Thoracic aorta (tissue), 2 donors: ENCODE measurements around the gene HMG20A. TPM values are rescaled to one million over a fixed set of nuclear protein-coding genes. Genes with fewer than 3 reads are reported as not detected.

Source experiments
- ATAC-seq: fragments of 150-250 bp; one replicate; pipeline ENCODE4 v1.8.0; 2017; ENCODE audit warnings: low read depth; ENCODE audit not compliant: insufficient number of reproducible peaks, low FRiP score
- DNase-seq: peaks from one replicate; pipeline ENCODE4 v3.0.0-alpha.2; 2020; ENCODE audit warnings: low spot score
- H3K27ac ChIP-seq, 2 donors: fragments of 200-600 bp; sonication (generic); 1 replicate in 1 of 2; 2 replicates in 1 of 2; pipeline ENCODE4 v1.5.1; 2016; ENCODE audit warnings: mild to moderate bottlenecking in 2 of 2, moderate library complexity in 2 of 2
- H3K27me3 ChIP-seq: fragments of 200-600 bp; sonication (generic); replicated peaks from 2 replicates; pipeline ENCODE4 v1.6.0; 2016; ENCODE audit warnings: mild to moderate bottlenecking; ENCODE audit not compliant: insufficient read depth
- H3K36me3 ChIP-seq: fragments of 200-600 bp; sonication (generic); one replicate; pipeline ENCODE4 v1.5.1; 2016
- H3K4me1 ChIP-seq, 2 donors: fragments of 200-600 bp; sonication (generic); 1 replicate in 1 of 2; 2 replicates in 1 of 2; pipeline versions ENCODE4 v1.5.1 to v1.6.0; 2016; ENCODE audit warnings: low read depth in 2 of 2, mild to moderate bottlenecking in 1 of 2; ENCODE audit not compliant: control insufficient read depth in 1 of 2
- H3K4me3 ChIP-seq: fragments of 200-600 bp; sonication (generic); 2 replicates; pipeline ENCODE4 v1.5.1; 2016; ENCODE audit warnings: mild to moderate bottlenecking
- H3K9me3 ChIP-seq: fragments of 200-600 bp; sonication (generic); 2 replicates; pipeline ENCODE4 v1.5.1; 2016
- total RNA-seq, 2 donors: library from RNA; depleted of rRNA; stranded (reverse); fragments of >200 nt; gene quantifications; one replicate each; pipeline versions ENCODE4 v1.1.0 to v1.2.3, GENCODE V29; 2016
- TF ChIP-seq, protein P1 (sequence below): fragments of 200-600 bp; sonication (generic); IDR thresholded peaks from one replicate; pipeline ENCODE4 v1.5.1; 2019; ENCODE audit warnings: antibody characterized with exemption

The HMG20A gene
- total RNA-seq, 2 donors from 2014 or later: 25.7 to 47.3 TPM

DNA sequence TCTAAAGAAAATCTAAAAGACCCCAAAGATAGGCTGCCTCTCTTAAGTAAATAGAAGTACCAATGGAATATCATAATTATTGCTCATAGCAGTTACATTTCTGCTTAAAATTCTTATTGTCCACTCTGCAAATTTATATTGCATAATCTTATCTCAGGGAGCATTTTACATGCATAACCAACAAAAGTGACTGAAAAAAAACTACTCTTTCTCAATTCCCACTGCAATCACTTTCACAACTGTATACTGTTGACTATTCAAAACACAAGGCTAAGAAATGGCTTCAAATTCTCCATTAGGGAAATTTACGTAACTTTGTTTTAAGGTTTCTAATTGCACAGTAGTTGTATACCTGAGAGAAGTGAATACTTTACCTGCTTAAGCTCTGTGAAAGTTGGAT lies 56.3 kb downstream of the HMG20A start:
- Histone ChIP-seq H3K27ac (no peak overlapping the region), H3K27me3 (no peaks in the 10 kb centered on the region), H3K9me3 (no peaks in the 10 kb centered on the region), H3K36me3 (peaks cover 15% of the 10 kb centered on the region), H3K4me3 (no peak overlapping the region), H3K4me1 (peaks cover 4 to 6% of the 10 kb centered on the region in 2 donors)
- DNase-seq: no peak
- no peak for ATAC-seq
- TF ChIP-seq, protein P1, sequence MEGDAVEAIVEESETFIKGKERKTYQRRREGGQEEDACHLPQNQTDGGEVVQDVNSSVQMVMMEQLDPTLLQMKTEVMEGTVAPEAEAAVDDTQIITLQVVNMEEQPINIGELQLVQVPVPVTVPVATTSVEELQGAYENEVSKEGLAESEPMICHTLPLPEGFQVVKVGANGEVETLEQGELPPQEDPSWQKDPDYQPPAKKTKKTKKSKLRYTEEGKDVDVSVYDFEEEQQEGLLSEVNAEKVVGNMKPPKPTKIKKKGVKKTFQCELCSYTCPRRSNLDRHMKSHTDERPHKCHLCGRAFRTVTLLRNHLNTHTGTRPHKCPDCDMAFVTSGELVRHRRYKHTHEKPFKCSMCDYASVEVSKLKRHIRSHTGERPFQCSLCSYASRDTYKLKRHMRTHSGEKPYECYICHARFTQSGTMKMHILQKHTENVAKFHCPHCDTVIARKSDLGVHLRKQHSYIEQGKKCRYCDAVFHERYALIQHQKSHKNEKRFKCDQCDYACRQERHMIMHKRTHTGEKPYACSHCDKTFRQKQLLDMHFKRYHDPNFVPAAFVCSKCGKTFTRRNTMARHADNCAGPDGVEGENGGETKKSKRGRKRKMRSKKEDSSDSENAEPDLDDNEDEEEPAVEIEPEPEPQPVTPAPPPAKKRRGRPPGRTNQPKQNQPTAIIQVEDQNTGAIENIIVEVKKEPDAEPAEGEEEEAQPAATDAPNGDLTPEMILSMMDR: no peak

DNA sequence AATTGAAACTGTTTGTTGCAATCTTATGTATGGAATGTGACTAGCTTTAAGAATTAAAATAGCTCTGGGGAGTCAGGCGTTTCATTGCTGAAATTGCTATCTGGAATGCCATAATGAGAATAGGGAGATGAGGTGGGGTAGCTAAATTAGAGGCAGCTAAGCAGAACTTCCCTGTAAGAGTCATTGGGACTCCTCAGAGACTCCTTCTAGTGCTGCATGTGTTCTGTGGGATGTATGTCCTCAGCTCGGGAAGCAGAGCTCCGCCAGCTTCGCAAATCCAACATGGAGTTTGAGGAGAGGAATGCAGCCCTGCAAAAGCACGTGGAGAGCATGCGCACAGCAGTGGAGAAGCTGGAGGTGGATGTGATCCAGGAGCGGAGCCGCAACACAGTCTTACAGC lies 57.4 kb downstream of the HMG20A start:
- no peaks in the 10 kb centered on the region for H3K9me3 ChIP-seq
- no peak for DNase-seq
- TF ChIP-seq, protein P1: no peak
- no peaks in the 10 kb centered on the region for H3K27me3 ChIP-seq
- no peak for ATAC-seq
- H3K27ac ChIP-seq: no peak overlapping the region
- peaks cover 10% of the 10 kb centered on the region for H3K36me3 ChIP-seq
- H3K4me1 ChIP-seq: peaks cover 12 to 13% of the 10 kb centered on the region in 2 donors
- H3K4me3 ChIP-seq: no peak overlapping the region

DNA sequence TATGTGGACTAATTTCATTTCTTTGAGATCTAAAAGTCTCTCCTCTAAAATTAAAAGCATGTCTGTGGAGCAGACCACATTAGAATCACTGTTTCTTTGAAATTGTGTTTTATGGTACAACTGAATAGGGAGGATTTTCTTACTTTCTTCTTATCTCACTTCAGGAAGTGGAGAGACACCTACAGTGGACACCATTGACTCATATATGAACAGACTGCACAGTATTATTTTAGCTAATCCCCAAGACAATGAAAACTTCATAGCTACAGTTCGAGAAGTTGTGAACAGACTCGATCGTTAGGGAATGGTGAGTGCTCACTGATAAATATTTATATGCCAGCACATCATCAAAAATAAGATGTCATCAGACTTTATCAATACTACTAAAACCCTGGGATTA lies 58.3 kb downstream of the HMG20A start:
- H3K27ac ChIP-seq: no peak overlapping the region
- TF ChIP-seq, protein P1: no peak
- DNase-seq (no peak), ATAC-seq (no peak)
- no peaks in the 10 kb centered on the region for H3K27me3 ChIP-seq
- peaks cover 12 to 13% of the 10 kb centered on the region in 2 donors for H3K4me1 ChIP-seq
- peaks cover 11% of the 10 kb centered on the region for H3K36me3 ChIP-seq
- H3K9me3 ChIP-seq: no peaks in the 10 kb centered on the region
- no peak overlapping the region for H3K4me3 ChIP-seq

DNA sequence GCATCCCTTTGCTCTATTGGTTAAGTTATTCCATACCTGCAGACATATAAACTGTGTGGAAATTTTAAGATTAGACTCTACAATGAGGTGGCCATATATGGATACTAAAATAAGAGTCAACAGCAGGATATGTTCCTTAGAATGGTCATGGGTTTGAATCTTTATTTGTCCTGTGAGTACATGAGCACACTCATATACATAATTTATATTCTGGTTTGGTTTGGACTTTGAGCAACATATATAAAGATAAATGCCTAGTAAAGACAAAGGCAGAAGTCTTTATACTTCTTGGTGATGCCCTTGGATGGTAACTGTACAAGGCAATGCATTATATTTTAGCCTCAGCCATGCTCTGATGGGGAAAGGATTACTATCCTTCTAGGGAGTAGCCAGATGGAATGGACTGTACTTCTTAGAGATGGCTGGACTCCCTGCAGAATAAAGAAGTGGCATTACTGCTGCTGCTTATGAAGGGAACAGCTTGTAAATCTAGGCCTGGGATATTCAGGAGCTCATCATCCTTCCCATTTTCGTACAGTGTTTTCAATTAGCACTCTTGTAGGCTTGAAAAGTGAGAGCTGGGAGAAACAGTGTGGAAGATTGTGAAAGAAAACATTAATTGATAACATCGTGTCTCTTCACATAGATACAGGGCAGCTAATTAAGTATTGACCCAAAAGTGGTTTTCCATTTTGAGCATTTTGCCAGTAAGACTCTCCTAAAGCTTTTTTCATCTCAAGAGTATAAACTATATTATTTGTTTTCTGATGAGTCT lies 60.4 kb downstream of the HMG20A start:
- TF ChIP-seq, protein P1: no peak
- Histone ChIP-seq H3K36me3 (peaks cover 20% of the 10 kb centered on the region), H3K4me3 (no peak overlapping the region), H3K4me1 (peaks cover 12 to 13% of the 10 kb centered on the region in 2 donors), H3K27me3 (no peaks in the 10 kb centered on the region), H3K27ac (no peak overlapping the region), H3K9me3 (no peaks in the 10 kb centered on the region)
- ATAC-seq: no peak
- DNase-seq: no peak

DNA sequence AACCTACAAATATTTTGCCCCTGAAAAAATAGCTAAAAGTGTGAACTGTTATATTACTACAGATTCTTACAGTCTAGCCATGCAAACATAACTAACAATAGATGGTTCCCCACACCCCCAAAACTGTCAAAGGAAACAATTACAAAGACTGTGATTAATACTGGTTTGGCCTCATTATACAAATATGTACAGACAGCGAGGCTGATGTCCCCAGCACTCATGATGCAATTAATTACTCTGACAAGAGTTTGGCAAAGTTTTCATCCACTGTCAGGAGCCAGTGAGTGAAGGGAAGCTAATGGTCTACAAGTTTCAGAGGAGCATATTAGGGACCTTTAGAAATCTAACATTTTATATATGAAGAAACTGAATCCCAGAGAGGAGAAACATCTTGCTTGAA lies 61.0 kb downstream of the HMG20A start:
- no peaks in the 10 kb centered on the region for H3K27me3 ChIP-seq
- TF ChIP-seq, protein P1: no peak
- H3K4me1 ChIP-seq: peaks cover 13 to 16% of the 10 kb centered on the region in 2 donors
- DNase-seq (no peak), ATAC-seq (no peak)
- H3K9me3 ChIP-seq: no peaks in the 10 kb centered on the region
- no peak overlapping the region for H3K4me3 ChIP-seq
- no peak overlapping the region for H3K27ac ChIP-seq
- H3K36me3 ChIP-seq: peaks cover 20% of the 10 kb centered on the region
